Measurements from ENCODE around the gene TRAF2.
"Not testable (repeated sequence)": the region's sequence is repeated elsewhere in the genome, so short reads cannot be mapped to it uniquely, and the experiment has no call there.

The TRAF2 gene

DNA sequence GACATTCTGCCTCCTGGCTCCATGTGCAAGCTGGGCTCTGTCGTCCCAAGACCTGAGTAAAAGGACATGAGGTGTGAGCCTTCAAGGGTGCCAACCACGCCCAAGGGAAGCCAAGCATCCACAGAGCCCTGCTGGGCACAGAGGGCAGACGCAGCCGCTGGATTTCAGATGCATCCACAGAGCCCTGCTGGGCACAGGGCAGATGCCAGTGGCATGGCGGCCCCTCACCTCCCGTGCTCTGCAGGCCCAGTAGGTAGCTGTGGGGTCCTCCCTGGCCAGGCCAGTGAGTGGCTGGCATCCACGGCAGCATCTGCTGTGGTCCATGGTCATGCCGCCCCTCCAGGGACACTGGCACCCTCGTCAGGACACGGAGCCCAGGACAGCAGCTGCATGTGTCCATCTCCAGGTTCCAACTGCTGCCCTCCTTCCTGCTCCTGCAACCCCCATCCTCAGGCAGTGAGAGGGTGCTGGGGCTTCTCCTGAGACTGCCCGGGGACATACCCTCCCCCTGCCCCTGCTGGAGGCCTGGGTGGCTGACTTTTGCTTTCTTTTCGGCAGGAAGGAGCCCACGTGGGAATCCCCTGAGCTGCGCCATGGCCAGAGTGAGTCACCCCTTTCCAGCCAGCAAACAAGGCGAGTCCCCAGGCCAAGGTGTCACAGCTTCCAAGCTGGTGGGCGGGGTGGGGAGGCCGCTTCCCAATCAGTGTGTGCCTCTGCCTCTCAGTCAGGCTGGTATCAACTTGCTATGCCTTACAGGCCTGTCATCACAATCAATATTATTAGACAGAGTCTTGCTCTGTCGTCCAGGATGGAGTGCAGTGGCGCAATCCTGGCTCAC is 4.0 kb upstream of the TRAF2 start:
- TF ChIP-seq, protein P1, sequence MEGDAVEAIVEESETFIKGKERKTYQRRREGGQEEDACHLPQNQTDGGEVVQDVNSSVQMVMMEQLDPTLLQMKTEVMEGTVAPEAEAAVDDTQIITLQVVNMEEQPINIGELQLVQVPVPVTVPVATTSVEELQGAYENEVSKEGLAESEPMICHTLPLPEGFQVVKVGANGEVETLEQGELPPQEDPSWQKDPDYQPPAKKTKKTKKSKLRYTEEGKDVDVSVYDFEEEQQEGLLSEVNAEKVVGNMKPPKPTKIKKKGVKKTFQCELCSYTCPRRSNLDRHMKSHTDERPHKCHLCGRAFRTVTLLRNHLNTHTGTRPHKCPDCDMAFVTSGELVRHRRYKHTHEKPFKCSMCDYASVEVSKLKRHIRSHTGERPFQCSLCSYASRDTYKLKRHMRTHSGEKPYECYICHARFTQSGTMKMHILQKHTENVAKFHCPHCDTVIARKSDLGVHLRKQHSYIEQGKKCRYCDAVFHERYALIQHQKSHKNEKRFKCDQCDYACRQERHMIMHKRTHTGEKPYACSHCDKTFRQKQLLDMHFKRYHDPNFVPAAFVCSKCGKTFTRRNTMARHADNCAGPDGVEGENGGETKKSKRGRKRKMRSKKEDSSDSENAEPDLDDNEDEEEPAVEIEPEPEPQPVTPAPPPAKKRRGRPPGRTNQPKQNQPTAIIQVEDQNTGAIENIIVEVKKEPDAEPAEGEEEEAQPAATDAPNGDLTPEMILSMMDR (IDR thresholded peaks at IDR 0.05; ENCODE audit: insufficient read depth, low read length, missing control alignments) = no peak
- peak; percentile 14 for DNase-seq (ENCODE audit: low read depth, low spot score)
- ChIA-PET CTCF (interaction anchor here (0.9 to 1.2 kb wide), 3 partner anchors 12 to 90 kb away, joined by 3 to 4 read pairs (median 4); no protein-coding TSS in a partner anchor), POLR2A (no interaction called here)
- H3K4me3 ChIP-seq (ENCODE audit: low read depth, low read length) = peak overlapping the region; percentile 23; the same call in 1 of the 2 replicates

DNA sequence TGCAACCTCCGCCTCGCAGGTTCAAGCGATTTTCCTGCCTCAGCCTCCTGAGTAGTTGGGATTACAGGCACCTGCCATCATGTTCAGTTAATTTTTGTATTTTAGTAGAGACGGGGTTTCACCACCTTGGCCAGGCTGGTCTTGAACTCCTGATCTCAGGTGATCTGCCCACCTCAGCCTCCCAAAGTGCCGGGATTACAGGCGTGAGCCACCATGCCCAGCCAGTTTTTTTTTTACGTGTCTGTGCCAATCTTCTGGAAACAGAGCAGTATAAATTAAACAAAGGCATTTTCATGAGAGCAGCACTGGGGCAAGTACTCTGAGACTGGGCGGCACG is 3.4 kb upstream of the TRAF2 start:
- DNase-seq (ENCODE audit: low read depth, low spot score); POLR2A ChIA-PET; H3K4me3 ChIP-seq (ENCODE audit: low read depth, low read length): not testable (repeated sequence)
- CTCF ChIA-PET = interaction anchor here (1.2 kb wide), 1 partner anchor 26 kb away, joined by 3 read pairs; no protein-coding TSS in a partner anchor

DNA sequence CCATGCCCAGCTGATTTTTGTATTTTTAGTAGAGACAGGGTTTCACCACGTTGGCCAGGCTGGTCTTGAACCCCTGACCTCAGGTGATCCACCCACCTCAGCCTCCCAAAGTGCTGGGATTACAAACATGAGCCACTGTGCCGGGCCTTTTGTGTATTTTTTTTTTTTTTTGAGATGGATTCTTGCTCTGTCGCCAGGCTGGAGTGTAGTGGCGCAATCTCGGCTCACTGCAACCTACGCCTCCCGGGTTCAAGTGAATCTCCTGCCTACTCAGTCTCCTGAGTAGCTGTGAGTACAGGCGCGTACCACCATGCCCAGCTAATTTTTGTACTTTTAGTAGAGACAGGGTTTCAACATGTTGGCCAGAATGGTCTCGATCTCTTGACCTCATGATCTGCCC is 2.6 kb upstream of the TRAF2 start:
- H3K4me3 ChIP-seq (ENCODE audit: low read depth, low read length); POLR2A ChIA-PET; DNase-seq (ENCODE audit: low read depth, low spot score); CTCF ChIA-PET: not testable (repeated sequence)

DNA sequence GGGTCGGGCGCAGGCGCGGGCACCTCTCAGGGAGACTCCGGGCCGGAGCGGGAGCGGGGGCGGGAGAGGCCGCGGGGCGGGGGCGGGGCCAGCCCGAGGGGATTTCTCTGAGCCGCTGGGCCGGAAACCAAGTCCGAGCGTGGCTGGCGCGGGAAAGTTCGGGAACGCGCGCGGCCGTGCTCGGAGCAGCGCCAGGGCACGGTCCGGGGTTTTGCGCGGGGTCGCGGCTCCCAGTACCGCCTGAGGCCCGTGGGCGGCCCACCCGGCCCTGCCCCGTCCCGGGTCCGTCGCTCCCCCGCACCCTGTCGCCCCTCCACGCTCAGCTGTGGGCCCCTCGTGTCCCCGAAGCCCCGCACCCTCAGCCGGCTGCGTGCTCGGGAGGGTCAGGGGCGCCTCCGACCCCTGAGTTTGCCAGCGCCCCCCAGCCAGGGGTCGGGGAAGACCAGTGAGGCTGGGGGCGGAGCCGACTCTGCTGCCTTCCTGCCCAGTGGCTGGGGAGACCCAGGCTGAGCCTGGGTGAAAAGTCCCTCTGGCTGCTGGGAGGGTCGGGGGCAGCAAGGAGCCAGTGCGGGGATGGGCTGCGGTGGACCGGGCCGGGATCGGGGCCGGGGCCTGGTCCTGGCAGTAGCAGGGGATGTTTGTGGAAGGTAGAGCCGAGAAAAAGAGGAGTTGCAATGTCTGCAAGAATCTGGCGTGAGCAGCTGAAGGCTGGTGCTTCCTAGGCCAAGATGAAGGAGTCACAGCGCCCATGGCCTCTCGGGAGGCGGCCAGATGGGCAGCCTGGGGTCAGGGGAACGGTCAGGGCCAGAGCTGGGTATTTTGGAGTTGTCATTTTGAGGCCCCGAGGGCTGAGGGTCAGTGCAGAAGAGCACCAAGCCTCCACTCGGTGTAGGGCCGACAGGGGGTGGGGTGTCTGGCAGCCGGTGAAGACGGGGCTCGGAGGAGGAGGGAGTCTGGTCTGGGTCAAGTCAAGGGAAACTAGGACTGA is 588 bp downstream of the TRAF2 start:
- TF ChIP-seq, protein P1 (IDR thresholded peaks at IDR 0.05; ENCODE audit: insufficient read depth, low read length, missing control alignments) = no peak
- peak overlapping the region; percentile 70 for H3K4me3 ChIP-seq (ENCODE audit: low read depth, low read length)
- DNase-seq (ENCODE audit: low read depth, low spot score) = no peak
- ChIA-PET POLR2A (interaction anchor here (1.3 kb wide), 1 partner anchor 21 kb away, joined by 7 read pairs; the partner anchor contains the start of gene EDF1), CTCF (interaction anchor here (1.1 to 2.7 kb wide), 2 partner anchors 58 to 181 kb away, joined by 3 to 6 read pairs; partner anchors contain the start of gene C8G)

DNA sequence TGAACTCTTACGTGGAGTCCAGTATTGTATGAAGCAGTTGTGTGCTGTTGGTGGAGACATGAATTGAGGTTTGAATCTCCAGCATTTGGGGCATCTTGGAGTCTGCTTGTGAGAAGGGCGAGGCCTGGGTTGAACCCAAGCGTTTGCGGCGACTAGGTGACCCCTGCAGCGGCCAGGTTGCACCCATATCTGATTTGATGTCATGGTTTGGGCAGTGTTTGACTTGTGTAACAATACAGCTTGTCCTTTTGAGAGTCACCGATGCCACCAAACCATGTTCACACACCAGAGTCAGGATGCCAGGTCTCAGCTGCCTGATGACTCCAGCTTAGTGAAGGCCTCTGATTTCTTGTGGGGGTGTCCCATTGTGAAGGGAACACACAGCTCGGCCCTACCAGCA is 2.1 kb downstream of the TRAF2 start:
- POLR2A ChIA-PET = no interaction called here
- no peak overlapping the region for H3K4me3 ChIP-seq (ENCODE audit: low read depth, low read length)
- CTCF ChIA-PET = interaction anchor here (0.8 to 1.0 kb wide), 2 partner anchors 56 to 101 kb away, joined by 3 to 4 read pairs; partner anchors contain the start of gene FBXW5
- no peak for DNase-seq (ENCODE audit: low read depth, low spot score)
- TF ChIP-seq, protein P1 (IDR thresholded peaks at IDR 0.05; ENCODE audit: insufficient read depth, low read length, missing control alignments) = no peak

DNA sequence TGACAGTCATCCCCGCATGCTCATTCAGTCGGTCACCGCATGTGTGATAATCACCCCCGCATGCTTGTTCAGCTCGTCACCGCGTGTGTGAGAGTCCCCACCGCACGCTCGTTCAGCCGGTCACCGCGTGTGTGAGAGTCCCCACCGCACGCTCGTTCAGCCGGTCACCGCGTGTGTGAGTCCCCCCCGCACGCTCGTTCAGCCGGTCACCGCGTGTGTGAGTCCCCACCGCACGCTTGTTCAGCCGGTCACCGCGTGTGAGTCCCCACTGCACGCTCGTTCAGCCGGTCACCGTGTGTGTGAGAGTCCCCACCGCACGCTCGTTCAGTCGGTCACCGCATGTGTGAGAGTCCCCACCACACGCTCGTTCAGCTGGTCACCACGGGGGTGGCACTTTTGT is 3.5 kb downstream of the TRAF2 start:
- CTCF ChIA-PET = no interaction called here

More for the DNA sequence above, 3.5 kb downstream of the TRAF2 start:
- TF ChIP-seq, protein P1 (IDR thresholded peaks at IDR 0.05; ENCODE audit: insufficient read depth, low read length, missing control alignments) = no peak
- H3K4me3 ChIP-seq (ENCODE audit: low read depth, low read length) = no peak overlapping the region
- no peak for DNase-seq (ENCODE audit: low read depth, low spot score)
- POLR2A ChIA-PET = no interaction called here

All from AG04449 (cell line).